ENCODE data around the gene SNU13. TPM values are rescaled to one million over a fixed set of nuclear protein-coding genes. Genes with fewer than 3 reads are reported as not detected.

SNU13 gene
- 100 to 1,000 TPM in 1 of 2 donors, 10 to 100 TPM in 1; 76.7 to 111 TPM for total RNA-seq

GRCh38 chr22:41688365-41689211 is at the start of gene SNU13:
Gene SNU13, minus strand, starts transcription at chr22:41688867. Its CDS starts 71 bp downstream, at chr22:41688796.

GRCh38 chr22:41699264-41700107 is 10.8 kb upstream of the SNU13 start, which contains the start of gene MEI1:
Gene MEI1, plus strand, starts transcription at chr22:41699503. Its CDS starts 36 bp downstream, at chr22:41699539.

Small RNA genes within 50 kb of the gene (small RNA-seq; reads per million reads assigned to genes)
- gene HMGN2P10 (0 reads per million in 2 donors), gene RF00019 (0 reads per million in 2 donors), gene RNU6-476P (0.09 to 0.12 reads per million in 2 donors), gene RNU6ATAC22P (0 to 0.04 reads per million in 2 donors)

Other genes with a start within 250 kb of the SNU13 start
- 10 to 100 TPM; 15.5 to 17.0 TPM for gene TOB2, start 242.1 kb downstream of the SNU13 start, total RNA-seq
- 10 to 100 TPM; 23.1 to 51.0 TPM for gene PHF5A, start 220.2 kb downstream of the SNU13 start, total RNA-seq
- 10 to 100 TPM; 72.3 to 86.4 TPM for gene ACO2, start 219.8 kb downstream of the SNU13 start, total RNA-seq
- 10 to 100 TPM; 18.2 to 33.0 TPM for gene POLR3H, start 144.4 kb downstream of the SNU13 start, total RNA-seq
- not detected for gene CSDC2, start 127.9 kb downstream of the SNU13 start, total RNA-seq
- gene PMM1, start 99.0 kb downstream of the SNU13 start, total RNA-seq = 10 to 100 TPM; 13.4 to 14.3 TPM
- gene DESI1, start 67.8 kb downstream of the SNU13 start, total RNA-seq = 10 to 100 TPM; 15.8 to 22.3 TPM
- gene XRCC6, start 67.6 kb downstream of the SNU13 start, total RNA-seq = 100 to 1,000 TPM; 229 to 327 TPM
- gene MEI1, start 10.6 kb upstream of the SNU13 start, total RNA-seq = under 1 TPM in 1 of 2 donors, not detected in 1; 0.67 TPM
- gene CCDC134, start 111.8 kb upstream of the SNU13 start, total RNA-seq = 10 to 100 TPM in 1 of 2 donors, 1 to 10 TPM in 1; 9.3 to 17.0 TPM
- gene SREBF2, start 144.2 kb upstream of the SNU13 start, total RNA-seq = 100 to 1,000 TPM in 1 of 2 donors, 10 to 100 TPM in 1; 89.2 to 110 TPM
- gene SHISA8, start 226.2 kb upstream of the SNU13 start, total RNA-seq = not detected
- under 1 TPM; under 0.01 to 0.34 TPM for gene TNFRSF13C, start 237.9 kb upstream of the SNU13 start, total RNA-seq